Retina (tissue), 1 donor: ENCODE results near the gene ALS2.
"Not testable (repeated sequence)": the region's sequence is repeated elsewhere in the genome, so short reads cannot be mapped to it uniquely, and the experiment has no call there.

Experiments used
- DNase-seq: peaks from one replicate; pipeline ENCODE4 v3.0.0-alpha.2; 2016

ALS2 gene

DNA sequence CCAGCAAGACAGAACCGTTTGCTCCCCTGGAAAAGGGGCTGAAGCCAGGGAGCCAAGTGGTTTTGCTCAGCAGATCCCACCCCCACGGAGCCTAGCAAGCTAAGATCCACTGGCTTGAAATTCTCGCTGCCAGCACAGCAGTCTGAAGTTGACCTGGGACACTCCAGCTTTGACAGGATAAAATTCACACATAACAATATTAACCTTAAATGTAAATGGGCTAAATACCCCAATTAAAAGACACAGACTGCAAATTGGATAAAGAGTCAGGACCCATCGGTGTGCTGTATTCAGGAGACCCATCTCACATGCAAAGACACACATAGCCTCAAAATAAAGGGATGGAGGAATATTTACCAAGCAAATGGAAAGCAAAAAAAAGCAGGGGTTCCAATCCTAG, 109.5 kb downstream of the ALS2 start:
- not testable (repeated sequence) for DNase-seq

DNA sequence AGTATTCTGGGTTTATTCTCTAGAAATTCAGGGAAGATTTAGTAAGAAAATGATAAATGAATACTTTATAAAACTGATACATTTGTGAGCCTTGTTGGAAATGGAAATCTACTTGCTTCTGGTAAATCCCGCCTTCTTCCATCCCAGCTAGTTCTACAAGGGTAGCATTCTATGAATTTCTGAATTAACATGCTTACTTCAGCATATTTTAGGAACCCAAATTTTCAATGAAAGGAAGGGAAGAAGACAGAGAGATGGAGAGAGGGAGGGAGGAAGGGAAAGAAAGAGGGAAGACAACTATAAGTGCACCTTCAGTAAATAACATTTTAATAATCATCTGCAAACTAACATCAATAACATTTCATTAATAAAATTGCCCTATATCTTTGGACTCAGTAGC, 110.9 kb downstream of the ALS2 start:
- DNase-seq: no peak

DNA sequence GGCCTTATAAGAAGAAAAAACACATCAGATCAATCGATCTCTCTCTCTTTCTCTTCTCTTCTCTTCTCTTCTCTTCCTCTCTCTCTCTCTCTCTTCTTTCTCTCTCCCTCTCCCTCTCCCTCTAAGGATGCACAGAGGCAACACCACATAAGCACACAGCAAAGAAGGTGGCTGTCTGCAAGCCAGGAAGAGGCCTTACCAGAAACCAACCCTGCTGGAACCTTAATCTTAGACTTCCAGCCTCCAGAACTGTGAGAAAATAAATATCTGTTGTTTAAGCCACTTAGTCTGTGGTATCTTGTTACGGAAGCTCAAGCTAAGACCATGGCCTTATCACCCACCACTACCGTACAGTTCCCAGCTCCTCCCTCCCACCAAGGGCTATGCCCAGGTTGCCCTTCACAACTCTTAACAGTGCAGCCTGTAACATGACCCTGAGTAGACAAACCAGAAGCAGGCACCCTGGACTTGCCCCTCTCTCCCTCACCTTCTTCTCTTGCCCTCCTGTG, 112.3 kb downstream of the ALS2 start:
- DNase-seq: no peak

- no peak for DNase-seq
Measured at GRCh38 chr2:201664334-201664733, 116.4 kb downstream of the ALS2 start.

DNA sequence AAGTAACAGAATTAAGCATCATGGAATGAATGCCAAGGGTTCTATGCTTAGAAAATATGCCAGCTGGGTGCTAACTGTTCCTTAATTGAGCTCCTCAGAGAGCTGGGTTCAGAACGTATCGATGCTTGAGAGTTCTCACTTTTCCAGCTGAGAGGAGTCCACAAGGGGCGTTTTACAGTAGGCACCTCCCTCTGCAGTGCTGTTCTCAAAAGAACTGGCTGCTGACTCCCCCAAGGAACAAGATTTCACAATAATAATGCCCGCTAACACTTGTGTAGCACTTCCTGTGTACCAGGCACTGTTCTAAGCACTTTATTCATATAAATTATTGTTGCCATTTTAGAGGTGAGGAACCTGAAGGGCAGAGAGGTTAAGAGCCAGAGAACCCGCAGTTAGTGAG, 119.4 kb downstream of the ALS2 start:
- DNase-seq: no peak

- no peak for DNase-seq
Measured at GRCh38 chr2:201660293-201660895, 120.3 kb downstream of the ALS2 start.

DNA sequence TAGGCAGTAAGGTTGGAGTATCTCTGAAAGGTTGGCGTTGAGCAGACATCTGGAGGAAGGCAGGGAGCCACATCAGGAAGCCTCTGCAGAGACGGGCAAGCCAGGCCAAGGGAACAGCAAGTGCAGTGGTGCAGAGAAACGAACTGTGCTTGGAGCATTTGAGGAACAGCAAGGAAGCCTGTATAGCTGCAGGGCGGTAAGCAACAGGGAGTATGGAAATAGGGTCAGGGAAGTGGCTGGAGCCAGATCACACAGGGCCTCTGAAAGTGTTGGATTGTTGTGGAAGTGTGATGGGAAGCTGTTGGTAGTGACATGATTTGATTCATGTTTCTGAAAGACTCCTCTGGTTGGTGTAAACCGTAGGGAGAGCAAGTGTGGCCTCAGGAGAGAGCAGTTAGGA, 124.0 kb downstream of the ALS2 start:
- DNase-seq: no peak

DNA sequence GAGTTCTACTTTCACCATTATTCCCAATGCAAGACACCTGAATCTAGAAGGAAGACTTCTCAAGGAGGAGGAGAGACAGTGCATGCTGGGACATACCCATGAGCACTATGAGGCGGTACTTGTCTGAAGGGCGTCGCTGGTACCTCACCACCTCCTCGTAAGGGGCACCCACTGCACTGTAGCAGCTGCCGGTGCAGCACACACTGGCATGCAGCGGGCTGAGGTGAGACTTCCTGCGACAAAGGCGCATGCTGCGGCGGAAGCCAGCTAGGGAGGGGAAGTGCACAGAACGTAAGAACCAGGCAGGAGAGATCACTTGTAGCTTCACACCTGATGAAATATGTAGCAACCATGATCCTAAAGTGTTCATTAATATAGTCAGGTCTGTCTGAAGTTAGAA, 124.6 kb downstream of the ALS2 start:
- DNase-seq: no peak

DNA sequence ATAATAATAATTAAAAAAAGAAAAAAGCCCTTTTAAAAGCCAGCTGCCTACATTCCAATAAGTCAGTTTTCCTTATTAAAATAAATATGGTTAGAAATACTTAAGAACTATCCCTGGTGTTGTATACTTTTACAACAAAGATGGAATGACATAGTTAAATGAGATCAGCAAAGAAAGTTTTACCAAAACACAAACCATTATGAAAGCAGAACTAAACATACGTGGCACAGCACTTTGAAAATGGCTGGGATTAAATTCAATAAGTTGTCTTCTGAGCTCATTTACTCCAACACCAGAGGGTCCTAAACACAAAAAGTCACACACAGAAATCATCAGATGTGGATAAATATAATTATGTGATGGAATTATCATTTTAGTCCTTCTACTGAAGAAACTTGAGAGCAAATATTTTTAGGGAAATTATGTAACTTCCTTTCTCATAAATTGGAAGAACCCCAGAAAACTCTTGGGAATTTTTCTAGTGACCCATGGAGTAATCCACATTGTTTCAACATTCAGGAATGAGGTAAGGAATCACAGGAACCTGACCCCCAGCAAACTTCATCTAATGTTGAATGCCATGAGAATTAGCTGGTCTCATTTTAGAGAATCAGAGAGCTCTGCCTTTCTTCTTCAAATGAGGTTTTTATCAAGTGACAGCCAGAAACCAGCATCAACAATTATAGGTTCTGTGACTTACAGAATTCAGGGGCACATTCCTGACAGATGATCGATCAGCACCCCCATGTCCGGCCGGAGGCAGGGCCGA, 125.9 kb downstream of the ALS2 start:
- DNase-seq: no peak

- DNase-seq: no peak
Measured at GRCh38 chr2:201653221-201653620, 127.5 kb downstream of the ALS2 start.
